GM18951 (cell line): Measurements from ENCODE around the gene HAL.
"Not testable (repeated sequence)": the region's sequence is repeated elsewhere in the genome, so short reads cannot be mapped to it uniquely, and the experiment has no call there.

Experiments
- POLR2A ChIP-seq: IDR thresholded peaks from 4 replicates; pipeline ENCODE4 v1.6.1; 2011; ENCODE audit warnings: mild to moderate bottlenecking; ENCODE audit not compliant: insufficient read length, insufficient read depth; ENCODE audit errors: extremely low read depth
- in situ Hi-C: fragments of 300-500 bp; cut with MboI; formaldehyde crosslinking; loops from one replicate; pipeline ENCODE4 v1.12.0; 2022; ENCODE audit warnings: low sequenced_read_pairs, mixed read lengths, inconsistent platforms; ENCODE audit not compliant: unreplicated experiment

The HAL gene

DNA sequence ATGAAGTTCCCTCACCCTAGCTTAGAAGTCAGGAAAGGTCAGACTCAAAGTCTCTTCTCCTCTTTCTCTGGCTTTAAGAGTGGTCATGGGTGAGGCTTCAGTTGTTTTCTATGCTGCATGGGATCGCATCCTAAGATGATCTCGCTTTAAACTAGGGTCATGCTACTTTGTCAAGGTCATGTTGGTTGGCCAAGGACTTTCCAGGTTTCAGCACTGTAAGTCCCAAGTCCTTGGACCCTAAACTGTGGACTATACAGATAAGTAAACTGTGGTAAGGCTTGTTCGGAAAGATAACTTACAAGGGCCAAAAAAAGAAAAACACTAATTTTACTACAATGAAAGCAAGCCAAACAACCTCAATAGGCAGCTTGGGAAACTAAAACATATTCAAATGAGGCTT, 17.4 kb downstream of the HAL start:
- TF ChIP-seq POLR2A, result no peak
- in situ Hi-C loops, result no loop called here

DNA sequence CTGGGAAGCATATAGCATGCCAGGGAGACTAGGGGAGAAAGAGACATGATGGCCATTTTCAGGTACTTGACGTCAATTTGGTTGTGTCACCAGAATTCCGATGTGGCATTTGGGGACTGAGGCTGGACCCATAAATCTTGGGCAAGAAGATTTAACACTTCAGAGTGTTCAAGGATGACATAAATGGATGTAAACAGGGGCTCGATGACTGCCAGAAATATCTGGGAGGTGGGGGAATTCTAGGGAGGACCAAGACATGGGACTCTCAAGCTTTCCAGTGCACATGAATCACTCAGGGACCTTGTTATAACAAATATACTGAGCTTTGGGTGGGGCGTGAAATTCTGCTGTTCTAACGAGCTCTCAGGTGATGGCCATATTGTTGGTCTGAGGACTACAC, 17.8 kb downstream of the HAL start:
- in situ Hi-C loops, result no loop called here
- TF ChIP-seq POLR2A, result no peak

DNA sequence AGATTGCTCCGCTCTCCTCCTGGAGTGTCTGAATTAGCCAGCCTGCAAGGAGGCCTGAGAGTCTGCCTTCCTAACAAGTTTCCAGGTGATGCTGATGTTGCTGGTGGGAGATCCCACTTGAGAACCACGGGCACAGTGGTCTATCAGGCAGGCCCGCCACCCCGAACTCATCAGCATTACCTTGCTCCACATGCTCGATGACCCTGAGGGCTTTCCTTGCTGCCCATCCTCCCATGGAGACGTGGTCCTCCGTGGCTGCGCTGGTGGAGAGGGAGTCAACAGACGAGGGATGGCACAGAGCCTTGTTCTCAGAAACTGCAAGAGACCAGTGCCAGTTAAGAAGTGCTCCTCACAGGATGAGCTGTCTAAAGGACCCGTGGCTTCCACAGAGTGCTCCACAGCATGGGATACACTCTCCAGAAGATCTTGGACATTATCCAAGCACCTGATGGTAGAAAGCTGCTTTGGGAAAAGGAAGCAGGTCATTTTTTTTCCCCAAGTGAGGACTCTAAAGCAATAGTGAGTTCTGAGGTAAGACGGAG, 18.3 kb downstream of the HAL start:
- no peak for TF ChIP-seq POLR2A
- in situ Hi-C loops, result no loop called here

DNA sequence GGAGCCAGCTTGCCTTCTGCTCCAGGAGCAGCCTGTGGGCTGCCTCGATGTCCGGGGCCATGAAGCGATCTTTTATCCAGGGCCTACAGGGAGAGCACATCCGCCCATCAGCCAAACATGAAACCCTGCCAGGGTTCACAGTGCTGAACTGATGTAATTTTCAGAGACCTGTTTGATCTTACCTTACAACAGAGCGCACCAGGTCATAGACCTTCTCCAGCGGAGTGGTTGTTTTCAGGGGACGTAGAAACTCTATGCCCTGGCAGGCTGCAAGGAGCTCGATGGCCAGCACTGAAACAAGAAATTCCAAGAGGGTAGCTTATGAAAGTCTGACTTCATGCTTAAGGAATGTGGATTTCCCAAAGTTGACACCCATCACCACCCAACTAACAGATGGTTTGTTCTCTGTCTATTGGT, 19.7 kb downstream of the HAL start:
- no peak for TF ChIP-seq POLR2A
- in situ Hi-C loops, result no loop called here

DNA sequence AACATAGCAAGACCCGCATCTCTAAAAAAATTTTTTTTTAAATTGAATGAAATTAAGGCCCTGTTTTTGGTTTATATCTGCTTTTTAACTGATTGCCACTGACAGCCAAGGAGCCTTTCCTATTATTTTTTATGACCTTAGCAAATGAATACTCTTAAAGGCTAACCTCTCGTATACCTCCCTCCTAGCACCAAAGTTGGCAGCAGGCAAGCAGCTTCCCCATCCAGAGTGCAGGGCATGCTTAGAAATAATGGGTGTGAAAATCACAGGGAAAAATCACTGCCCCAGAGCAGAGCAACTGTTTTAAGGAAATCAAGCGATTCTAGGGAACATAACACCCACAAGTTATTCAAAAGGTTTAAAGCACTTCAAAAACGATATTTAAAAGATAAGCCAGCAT, 20.7 kb downstream of the HAL start:
- in situ Hi-C loops, result no loop called here
- TF ChIP-seq POLR2A, result no peak

DNA sequence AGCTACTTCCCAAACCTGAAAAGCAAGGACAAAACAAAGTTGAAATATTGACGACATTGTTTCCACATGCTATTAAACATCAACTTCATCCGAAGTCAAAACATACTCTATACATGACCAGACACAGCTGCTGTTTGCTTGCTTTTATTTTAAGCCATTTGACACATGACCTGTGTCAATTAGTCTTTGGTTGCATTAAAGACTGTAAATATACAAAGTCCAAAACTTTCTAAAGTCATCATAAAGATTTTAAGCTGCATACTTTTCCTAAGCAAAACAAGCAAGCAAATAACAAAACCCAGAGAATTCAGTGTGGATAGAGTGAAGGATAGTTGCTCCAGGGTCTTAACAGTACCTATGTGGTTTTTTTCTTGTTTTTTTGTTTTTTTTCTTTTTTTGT, 21.8 kb downstream of the HAL start:
- TF ChIP-seq POLR2A, result no peak
- in situ Hi-C loops, result no loop called here

DNA sequence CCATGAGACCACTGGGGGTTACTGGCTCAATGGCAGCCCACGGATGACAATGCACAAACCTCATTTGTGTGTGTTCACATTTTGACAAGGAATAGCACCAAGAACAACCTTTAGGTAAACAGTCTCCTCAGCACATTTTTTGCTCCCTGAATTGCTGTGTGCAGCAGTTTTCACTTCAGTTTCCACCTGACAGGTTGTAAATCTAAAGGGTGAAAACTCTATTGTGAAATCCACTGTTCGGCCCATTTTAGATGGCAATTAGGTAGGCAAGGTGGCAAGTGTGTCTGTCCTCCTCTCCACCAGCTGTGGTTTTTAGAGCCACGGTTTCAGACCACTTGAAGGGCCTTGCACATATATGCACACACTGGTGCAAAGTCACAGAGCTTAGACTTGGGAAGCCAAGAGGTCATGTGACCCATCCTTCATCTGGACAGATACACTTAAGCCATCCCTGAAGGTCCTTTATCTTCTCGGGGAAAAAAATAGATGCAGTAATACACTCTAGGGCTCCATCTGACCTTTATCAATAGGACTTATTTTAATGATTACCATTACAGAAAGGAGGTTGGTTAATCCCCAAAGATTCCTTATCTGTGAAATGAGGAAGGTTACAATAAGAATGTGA, 23.2 kb downstream of the HAL start:
- TF ChIP-seq POLR2A, result no peak
- in situ Hi-C loops, result no loop called here

DNA sequence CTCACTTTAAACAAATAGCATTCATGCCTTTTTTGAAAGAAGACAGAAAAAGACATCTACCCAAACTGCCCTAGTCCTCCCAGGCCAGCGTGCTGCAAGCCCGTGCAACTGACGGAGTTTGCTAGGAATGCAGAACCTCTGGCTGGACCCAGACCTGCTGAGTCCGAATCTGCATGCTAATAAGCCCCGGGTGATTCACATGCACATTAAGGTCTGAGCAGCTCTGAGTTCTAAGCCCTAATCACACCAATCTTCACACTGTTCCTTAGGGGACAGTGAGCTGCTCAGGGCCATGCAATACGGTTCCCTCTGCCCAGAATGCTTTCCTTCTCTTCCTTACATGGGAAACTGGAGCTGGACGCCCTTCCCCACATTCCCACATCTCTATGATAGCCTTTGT, 25.2 kb downstream of the HAL start:
- in situ Hi-C loops, result no loop called here
- TF ChIP-seq POLR2A, result no peak

DNA sequence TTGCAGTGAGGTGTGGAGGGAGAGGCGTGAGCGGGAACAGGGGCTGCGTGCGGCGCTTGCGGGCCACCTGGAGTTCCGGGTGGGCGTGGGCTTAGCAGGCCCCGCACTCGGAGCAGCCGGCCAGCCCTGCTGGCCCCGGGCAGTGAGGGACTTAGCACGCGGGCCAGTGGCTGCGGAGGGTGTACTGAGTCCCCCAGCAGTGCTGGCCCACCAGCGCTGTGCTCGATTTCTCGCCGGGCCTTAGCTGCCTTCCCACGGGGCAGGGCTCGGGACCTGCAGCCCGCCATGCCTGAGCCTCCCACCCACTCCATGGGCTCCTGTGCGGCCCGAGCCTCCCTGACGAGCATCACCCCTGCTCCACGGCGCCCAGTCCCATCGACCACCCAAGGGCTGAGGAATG, 27.0 kb downstream of the HAL start:
- in situ Hi-C loops, result not testable (repeated sequence)

DNA sequence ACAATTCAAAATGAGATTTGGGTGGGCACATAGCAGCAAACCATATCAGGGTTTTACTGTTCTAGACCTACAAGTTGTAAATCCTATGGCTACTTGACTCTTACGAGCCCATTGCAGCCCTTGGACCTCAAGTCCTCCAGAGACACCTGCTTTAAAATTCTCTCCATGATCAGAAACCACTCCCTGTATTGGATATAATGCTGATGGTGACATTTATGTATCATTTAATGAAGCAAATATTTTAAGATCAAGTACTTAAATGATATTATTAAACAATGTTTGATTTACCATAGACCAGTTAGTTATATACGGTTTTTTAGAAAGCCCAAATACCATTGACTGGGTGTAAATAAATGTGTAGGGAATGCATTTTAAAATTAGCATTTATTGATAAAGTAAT, 28.8 kb downstream of the HAL start:
- in situ Hi-C loops, result no loop called here
- no peak for TF ChIP-seq POLR2A

DNA sequence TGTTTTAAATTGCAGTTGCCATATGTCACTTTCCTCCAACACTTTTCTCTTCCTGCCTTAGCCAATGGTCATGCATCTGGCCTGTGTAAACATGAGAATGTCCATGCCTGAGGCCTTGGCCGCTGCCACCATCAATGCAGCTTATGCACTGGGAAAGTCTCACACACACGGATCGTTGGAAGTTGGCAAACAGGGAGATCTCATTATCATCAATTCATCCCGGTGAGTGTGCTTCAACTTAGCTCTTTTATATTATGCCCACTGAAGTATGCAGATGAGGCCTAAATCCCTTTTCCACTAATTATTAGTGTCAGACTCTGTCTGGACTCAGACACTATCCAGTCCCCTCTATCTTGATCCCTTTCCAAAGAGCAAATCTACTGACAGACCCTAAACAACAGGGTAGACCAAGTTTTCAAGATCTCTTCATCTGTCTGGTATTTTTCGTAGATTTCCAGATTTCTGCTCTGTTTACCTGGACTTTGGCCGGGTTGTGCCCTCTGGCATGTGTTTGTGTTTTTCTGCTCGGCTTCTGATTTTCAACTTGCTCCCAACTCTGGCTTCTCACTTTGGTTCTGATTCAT, 29.8 kb downstream of the HAL start:
- in situ Hi-C loops, result no loop called here
- no peak for TF ChIP-seq POLR2A

DNA sequence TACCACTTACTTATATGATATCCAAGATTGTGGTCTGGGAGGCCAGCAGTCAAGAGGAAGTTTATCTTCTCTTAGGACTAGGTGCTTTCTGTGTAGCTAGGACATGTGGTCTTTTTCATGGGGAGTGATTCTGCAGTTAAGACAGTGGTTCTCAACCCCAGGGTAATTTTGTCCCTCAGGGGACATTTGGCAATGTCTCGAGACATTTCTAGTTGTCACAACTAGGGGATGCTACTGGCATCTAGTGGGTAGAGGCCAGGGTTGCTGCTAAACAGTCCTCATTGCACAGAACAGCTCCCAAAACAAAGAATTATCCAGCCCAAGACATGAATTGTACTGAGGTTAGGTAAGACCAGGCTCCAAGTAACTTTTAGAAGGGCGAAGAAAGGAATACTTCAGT, 33.0 kb downstream of the HAL start:
- in situ Hi-C loops, result no loop called here
- no peak for TF ChIP-seq POLR2A

DNA sequence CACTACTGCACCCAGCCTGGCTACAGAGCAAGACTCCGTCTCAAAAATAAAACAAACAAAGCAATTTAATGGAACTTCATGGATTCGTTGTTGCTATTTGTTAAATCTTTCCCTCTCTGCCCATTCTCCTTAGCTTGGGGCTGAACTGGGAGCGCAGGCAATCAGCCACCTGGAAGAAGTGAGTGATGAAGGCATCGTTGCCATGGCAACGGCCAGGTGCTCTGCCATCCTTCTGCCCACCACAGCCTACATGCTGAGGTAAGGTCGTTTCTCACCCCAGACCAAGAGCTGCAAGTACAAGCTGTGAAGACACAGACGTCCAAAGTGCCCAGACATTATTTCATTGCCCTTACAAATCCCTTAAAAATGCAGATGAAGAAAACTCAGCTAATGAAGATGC, 33.9 kb downstream of the HAL start:
- TF ChIP-seq POLR2A, result no peak
- in situ Hi-C loops, result no loop called here

DNA sequence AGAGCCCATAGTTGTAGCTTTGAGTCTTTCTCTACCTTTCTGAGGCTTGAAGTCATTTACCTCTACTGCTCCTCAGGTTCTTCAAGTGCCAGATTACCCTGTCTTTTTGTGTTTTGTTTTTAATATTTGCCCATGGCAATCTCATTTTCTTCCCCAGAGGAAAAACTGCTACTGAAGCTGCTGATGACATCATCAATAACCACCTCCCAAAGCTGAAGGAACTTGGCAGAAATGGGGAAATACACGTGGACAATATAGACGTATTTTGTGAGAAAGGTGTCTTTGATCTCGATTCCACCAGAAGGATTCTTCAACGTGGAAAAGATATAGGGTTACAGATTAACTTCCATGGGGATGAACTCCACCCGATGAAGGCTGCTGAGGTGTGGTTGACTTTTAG, 35.9 kb downstream of the HAL start:
- in situ Hi-C loops, result no loop called here
- TF ChIP-seq POLR2A, result no peak
